ENCODE measurements around the gene TEKT3.

GRCh38 chr17:15274017-15274416, 67.4 kb downstream of the TEKT3 start:
- TF ChIP-seq CTCF (IDR thresholded peaks at IDR 0.05 in 4 of 5, conservative IDR thresholded peaks at IDR 0.05 in 1 of 5): no peak
- no peak for TF ChIP-seq POLR2A (IDR thresholded peaks at IDR 0.05)

All from gastrocnemius medialis (tissue), 4 donors.